PFSK-1 (cell line): ENCODE results near the gene SCGB2B2.

ENCODE experiments used
- FOXP2 ChIP-seq: optimal IDR thresholded peaks from 2 replicates; pipeline ENCODE3; 2011; ENCODE audit warnings: borderline replicate concordance, control low read depth, inconsistent platforms; ENCODE audit not compliant: insufficient read depth; ENCODE audit errors: extremely low read length, extremely low read depth
- POLR2AphosphoS5 ChIP-seq: IDR thresholded peaks from 2 replicates; pipeline ENCODE4 v1.6.1; 2012; ENCODE audit warnings: low read depth, mild to moderate bottlenecking, control low read depth, low read length, moderate library complexity
- SIN3A ChIP-seq: IDR thresholded peaks from 2 replicates; pipeline ENCODE4 v1.6.1; 2012; ENCODE audit warnings: mild to moderate bottlenecking, low read length, moderate library complexity, borderline replicate concordance; ENCODE audit not compliant: insufficient read depth
- TAF1 ChIP-seq: IDR thresholded peaks from 2 replicates; pipeline ENCODE4 v1.6.1; 2012; ENCODE audit warnings: low read length, control low read depth, borderline replicate concordance; ENCODE audit not compliant: insufficient read depth
- TF ChIP-seq, protein P1 (sequence below), 2 experiments: IDR thresholded peaks; 2 replicates each; pipeline versions ENCODE4 v1.6.1 to v1.8.0; 2011 to 2012; ENCODE audit warnings: low read depth in 2 of 2, low read length in 2 of 2, control low read depth in 1 of 2, inconsistent platforms in 1 of 2, mild to moderate bottlenecking in 1 of 2, moderate library complexity in 1 of 2; ENCODE audit not compliant: insufficient read depth in 1 of 2

Gene SCGB2B2

GRCh38 chr19:34688592-34688991 is 11.6 kb upstream of the SCGB2B2 start:
- TF ChIP-seq FOXP2 (no peak), TAF1 (no peak), SIN3A (no peak), POLR2AphosphoS5 (no peak)
- TF ChIP-seq, protein P1, sequence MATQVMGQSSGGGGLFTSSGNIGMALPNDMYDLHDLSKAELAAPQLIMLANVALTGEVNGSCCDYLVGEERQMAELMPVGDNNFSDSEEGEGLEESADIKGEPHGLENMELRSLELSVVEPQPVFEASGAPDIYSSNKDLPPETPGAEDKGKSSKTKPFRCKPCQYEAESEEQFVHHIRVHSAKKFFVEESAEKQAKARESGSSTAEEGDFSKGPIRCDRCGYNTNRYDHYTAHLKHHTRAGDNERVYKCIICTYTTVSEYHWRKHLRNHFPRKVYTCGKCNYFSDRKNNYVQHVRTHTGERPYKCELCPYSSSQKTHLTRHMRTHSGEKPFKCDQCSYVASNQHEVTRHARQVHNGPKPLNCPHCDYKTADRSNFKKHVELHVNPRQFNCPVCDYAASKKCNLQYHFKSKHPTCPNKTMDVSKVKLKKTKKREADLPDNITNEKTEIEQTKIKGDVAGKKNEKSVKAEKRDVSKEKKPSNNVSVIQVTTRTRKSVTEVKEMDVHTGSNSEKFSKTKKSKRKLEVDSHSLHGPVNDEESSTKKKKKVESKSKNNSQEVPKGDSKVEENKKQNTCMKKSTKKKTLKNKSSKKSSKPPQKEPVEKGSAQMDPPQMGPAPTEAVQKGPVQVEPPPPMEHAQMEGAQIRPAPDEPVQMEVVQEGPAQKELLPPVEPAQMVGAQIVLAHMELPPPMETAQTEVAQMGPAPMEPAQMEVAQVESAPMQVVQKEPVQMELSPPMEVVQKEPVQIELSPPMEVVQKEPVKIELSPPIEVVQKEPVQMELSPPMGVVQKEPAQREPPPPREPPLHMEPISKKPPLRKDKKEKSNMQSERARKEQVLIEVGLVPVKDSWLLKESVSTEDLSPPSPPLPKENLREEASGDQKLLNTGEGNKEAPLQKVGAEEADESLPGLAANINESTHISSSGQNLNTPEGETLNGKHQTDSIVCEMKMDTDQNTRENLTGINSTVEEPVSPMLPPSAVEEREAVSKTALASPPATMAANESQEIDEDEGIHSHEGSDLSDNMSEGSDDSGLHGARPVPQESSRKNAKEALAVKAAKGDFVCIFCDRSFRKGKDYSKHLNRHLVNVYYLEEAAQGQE (IDR thresholded peaks at IDR 0.05; ENCODE audit: insufficient read depth in 1 of 2, low read depth in 2 of 2, low read length in 2 of 2), result no peak

- TF ChIP-seq FOXP2 (no peak), SIN3A (no peak), TAF1 (no peak), POLR2AphosphoS5 (no peak)
- TF ChIP-seq, protein P1 (IDR thresholded peaks at IDR 0.05; ENCODE audit: insufficient read depth in 1 of 2, low read depth in 2 of 2, low read length in 2 of 2), result no peak
Measured at GRCh38 chr19:34687348-34687747, 10.4 kb upstream of the SCGB2B2 start.

GRCh38 chr19:34686455-34686854 is 9.5 kb upstream of the SCGB2B2 start:
- TF ChIP-seq SIN3A (no peak), POLR2AphosphoS5 (no peak), TAF1 (no peak), FOXP2 (no peak)
- TF ChIP-seq, protein P1 (IDR thresholded peaks at IDR 0.05; ENCODE audit: insufficient read depth in 1 of 2, low read depth in 2 of 2, low read length in 2 of 2), result no peak

GRCh38 chr19:34681478-34681877 is 4.5 kb upstream of the SCGB2B2 start:
- TF ChIP-seq POLR2AphosphoS5 (no peak), FOXP2 (no peak), TAF1 (no peak), SIN3A (no peak)
- TF ChIP-seq, protein P1 (IDR thresholded peaks at IDR 0.05; ENCODE audit: insufficient read depth in 1 of 2, low read depth in 2 of 2, low read length in 2 of 2), result no peak

DNA sequence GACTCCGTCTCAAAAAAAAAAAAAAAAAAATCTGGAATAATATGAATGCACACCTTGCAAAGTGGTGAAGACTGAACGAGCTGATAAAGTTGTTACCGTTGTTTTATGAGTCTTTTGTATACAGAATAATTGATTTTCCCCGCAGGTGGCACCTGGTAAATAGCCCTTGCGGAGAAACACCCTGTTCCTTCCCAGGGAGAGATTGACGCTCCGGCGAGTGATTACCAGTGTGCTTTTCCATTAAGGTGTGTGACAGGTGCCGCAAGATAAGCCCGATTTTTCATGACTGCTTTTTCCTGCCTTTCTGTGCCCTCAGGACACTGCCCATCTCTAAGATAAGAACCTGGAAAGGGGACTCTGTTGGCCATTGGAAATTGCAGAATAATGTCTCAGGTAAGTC is 1.5 kb upstream of the SCGB2B2 start:
- TF ChIP-seq, protein P1 (IDR thresholded peaks at IDR 0.05; ENCODE audit: insufficient read depth in 1 of 2, low read depth in 2 of 2, low read length in 2 of 2), result no peak
- TF ChIP-seq SIN3A (no peak), POLR2AphosphoS5 (no peak), FOXP2 (no peak), TAF1 (no peak)
